ENCODE data around the gene GRB10. TPM values are rescaled to one million over a fixed set of nuclear protein-coding genes. Genes with fewer than 3 reads are reported as not detected.

Gene GRB10
- total RNA-seq, 1 experiment from 2014 or later = 47.3 TPM

DNA sequence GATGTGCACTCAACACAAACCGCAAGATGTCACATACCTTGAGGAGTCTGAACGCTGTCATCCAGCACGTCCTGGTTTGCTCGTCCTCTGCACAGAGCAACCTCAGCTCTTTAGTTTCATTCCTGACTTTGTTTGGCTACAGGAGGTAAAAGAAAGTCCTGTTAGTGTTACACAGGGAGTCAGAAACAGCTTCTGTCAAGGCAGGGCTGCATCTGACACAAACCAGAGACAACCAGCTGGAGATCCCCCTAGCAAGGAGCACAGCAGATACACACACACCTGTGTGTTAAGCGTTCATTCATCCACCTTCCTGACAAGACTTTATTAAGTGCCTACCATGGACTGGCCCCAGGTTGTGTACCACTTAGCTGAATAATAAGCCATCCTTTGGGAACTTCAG, 170.0 kb downstream of the GRB10 start:
- no peak for DNase-seq (ENCODE audit: low spot score)

GRCh38 chr7:50610521-50611277, 172.0 kb downstream of the GRB10 start:
- peak; percentile 82 for DNase-seq (ENCODE audit: low spot score)

DNA sequence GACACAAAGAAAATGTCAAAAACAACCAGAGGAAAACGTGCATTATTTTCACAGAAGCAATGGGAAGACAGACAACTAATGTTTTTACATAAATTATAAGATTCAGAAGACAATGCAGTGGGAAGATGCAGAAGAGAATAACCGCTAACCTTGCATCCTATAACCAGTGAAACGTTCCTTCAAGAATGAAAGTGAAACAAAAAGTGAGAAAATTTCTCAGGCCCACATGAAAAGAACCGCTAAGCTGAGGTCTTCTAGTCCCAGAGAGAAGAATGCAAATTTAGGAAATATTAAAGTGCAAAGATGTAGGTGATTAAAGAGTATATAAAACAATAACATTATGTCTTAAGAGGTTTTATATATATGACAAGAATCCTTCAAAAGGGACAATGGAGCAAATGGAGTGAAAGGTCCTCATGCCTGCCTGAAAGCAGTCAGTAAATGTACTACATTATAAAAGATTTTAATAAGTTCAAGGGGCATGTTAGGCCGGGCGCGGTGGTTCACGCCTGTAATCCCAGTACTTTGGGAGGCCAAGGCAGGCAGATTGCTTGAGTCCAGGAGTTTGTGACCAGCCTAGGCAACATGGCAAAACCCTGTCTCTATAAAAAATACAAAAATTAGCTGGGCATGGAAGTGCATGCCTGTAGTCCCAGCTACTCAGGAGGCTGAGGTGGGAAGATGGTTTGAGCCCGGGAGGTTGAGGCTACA, 174.3 kb downstream of the GRB10 start:
- no peak for DNase-seq (ENCODE audit: low spot score)

DNA sequence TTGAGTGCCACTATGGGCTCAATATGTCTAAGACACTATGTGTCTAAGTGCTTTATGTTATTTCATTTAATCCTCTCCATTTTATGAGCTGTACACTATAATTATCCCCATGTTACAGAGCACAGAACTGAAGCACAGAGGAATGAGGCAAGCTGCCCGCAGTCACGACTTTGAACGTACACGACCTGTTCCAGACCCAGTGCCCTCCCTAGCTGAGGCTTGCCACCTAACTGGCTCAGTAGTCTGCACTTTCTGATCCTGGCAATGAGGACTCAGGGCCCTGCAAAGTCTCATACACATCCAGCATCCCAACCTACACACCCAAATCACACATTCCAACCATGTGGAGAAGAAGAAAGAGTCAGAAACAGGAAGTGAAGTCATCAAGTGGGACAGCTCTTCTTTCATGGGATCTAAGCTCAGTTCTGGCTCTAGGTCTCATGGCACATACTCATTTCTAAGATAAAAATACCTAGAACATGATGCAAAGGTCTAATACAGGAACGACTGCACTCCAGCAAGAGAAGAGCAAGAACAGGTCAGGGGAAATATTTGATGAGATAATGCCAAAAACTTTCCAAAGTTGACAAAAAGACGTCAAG, 175.1 kb downstream of the GRB10 start:
- DNase-seq (ENCODE audit: low spot score) = no peak

- no peak for DNase-seq (ENCODE audit: low spot score)
Measured at GRCh38 chr7:50605059-50605458, 177.6 kb downstream of the GRB10 start.

GRCh38 chr7:50603287-50603686, 179.4 kb downstream of the GRB10 start:
- no peak for DNase-seq (ENCODE audit: low spot score)

DNA sequence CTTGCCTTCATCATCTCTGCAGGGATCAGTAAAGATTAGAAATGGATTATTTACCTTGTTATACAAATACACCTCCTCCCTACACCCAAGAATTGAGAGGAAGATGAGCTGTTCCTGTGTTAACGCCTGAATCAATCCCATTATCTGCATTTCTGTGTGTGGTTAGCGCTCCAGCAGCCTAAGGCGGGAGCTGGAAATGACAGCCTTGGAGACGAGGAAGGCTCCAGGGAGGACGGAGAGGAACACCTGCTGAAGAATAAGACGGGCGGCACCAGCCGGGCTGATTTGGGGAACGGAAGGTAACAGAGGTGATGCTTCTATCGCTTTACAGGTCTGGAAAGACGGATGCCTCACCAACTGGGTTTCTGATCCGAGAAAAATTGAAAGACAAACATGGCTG, 183.3 kb downstream of the GRB10 start:
- no peak for DNase-seq (ENCODE audit: low spot score)

DNA sequence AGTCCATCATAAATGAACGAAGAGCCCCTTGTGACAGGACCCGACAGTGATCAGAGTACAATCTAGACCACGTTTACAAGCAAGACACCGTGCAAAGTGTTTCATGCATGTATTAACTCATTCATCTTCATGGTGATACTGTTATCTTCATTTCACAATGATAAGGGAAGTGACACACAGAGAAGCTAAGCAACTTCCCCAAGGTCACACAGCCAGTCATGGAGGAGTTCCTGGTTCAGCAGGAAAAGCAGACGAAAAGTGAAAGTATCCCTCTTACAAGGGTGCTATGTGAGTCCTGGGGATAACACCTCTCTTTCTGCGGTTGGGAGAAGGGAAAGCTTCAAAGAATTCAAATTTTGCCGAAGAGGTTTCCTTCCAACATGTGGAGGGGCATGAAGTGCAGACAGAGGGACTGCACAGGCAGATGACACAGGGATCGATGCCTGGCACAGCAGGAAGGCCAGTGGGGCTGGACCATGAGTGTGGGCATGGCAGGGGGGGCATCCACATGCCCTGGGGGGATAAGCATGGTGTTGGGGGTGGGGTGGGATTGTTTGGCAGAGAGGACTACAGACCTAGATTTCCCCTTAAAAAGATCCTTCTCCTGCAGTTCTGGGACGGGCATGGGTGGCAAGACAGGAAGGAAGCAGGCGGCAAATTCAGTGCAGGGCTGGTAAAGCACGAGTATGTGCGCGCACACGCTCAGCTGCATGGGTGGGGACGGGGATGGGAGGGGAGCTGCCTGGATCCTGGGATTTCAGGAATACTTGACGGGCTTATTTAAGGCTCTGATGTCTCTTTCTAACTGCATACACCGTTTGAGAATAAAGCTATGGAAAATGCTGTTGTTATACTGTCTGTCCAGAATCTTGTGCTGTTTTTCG, 184.0 kb downstream of the GRB10 start:
- DNase-seq (ENCODE audit: low spot score) = no peak

GRCh38 chr7:50596484-50596883, 186.2 kb downstream of the GRB10 start:
- DNase-seq (ENCODE audit: low spot score) = no peak

- peak; percentile 81 for DNase-seq (ENCODE audit: low spot score)
Measured at GRCh38 chr7:50595491-50596102, 187.1 kb downstream of the GRB10 start.

DNA sequence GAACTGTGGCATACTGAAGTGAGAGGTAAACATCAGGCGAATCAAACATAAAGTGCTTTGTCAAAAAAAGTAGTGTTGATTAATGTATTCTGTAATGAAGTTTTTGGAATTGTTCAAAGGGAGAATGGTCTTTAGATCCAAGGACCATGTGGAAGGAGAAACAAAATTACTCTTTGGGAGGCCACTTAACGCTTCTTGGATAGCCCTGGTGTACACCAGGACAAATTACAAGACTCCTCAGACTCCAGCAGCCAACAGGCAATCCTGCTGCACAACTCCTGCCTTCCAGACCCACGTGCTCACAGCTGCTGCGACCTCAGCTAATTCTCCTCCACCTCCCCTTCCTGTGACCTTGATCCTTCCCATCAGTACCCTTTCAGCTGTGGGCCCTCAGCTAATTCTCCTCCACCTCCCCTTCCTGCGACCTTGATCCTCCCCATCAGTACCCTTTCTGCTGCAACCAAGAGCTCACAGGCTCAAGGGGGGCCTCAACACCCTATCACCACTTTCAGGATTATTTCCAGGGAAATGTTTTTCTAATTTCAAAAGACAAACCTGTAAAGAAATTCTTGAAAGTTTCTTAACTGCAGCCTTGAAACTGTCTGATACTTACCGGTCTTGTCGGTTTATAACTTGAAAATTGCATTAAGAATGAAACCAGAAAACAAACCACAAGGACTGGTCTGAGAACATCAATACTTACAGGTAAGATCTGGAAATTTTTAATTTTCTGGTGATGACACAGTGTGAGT, 187.8 kb downstream of the GRB10 start:
- DNase-seq (ENCODE audit: low spot score) = no peak

DNA sequence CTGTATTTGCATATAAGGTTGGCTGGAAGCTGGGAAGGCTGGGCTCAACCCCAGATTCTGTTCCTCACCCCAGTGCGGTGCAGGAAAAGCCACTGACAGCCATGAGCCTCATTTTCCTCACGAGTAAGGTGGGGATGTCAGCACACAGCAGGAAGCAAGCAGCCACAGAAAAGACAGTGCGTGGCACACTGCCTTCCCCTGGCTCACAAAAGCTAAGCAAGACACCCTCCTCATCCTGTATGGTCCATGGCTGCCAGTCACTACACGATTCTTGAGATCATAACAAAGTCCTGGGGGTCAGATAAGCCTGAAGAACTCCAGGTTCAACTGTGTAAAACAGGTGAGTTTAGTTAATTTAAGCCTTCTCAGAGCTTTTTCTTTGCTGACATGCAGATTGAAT, 188.6 kb downstream of the GRB10 start:
- no peak for DNase-seq (ENCODE audit: low spot score)

DNA sequence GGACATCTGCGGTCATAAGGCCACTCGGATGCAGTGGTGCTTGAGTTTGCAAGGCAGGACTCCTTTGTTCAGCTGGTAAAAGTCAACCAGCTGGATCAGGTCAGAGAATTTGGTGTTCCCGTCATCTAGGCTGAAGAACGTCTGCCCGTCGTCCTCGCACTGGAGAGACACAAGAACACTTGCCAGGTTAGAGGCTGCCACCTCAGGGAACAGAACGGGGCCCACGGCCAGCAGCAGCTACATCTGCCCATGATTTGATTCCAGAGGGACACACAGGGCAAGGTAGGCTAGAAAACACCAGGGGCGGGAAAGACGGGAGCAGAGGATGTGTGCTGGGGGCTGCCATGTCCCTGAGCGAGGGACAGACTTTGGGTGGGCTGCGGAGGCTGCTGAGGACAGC, 189.8 kb downstream of the GRB10 start:
- no peak for DNase-seq (ENCODE audit: low spot score)

DNA sequence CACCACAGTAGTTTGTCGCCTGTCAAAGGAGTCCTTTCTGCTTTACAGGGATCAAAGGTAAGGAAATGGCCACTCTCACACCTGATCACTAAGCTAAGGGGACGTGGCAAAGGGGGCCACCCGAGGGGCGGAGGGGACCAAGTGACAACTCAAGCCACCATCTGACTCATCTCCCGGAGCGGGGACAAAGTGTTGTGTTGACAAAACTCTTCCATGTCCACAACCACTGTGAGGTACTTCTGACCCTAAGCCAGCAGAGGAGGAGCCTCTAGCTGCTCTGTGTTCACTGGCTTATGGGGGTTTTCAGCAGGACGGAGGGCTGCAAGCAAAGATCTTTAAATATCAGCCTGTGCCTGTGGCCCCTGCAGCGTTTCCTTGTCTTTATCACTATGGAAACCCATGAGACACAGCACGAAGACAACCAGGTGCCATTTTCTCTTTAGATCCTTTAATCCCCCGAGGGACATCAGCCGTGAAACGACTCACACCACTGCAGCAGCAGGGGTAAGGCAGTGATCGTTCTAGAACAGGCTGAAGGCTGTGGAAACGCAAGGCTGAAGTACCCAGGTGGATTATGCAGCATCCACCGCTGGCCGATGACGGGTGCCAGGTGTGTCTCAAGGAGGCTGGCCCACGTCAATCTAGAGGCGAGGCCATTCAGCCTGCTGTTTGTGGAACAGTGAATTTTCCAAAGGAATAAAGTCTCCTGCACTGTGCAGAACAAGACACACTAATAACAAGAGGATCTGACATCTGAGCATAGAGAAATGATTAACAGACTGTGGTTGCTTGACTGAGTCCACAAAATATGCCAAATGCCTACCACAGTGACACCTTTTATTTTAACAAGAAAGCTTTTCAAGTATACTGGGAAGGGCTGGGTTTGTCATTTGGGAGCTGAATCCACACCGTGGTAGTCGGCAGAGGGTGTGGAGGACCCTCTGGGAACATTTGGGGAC, 190.9 kb downstream of the GRB10 start:
- DNase-seq (ENCODE audit: low spot score) = no peak

- no peak for DNase-seq (ENCODE audit: low spot score)
Measured at GRCh38 chr7:50591098-50591479, 191.6 kb downstream of the GRB10 start.

GRCh38 chr7:50590535-50590934, 192.2 kb downstream of the GRB10 start:
- DNase-seq (ENCODE audit: low spot score) = no peak

GRCh38 chr7:50589364-50589763, 193.3 kb downstream of the GRB10 start:
- no peak for DNase-seq (ENCODE audit: low spot score)

DNA sequence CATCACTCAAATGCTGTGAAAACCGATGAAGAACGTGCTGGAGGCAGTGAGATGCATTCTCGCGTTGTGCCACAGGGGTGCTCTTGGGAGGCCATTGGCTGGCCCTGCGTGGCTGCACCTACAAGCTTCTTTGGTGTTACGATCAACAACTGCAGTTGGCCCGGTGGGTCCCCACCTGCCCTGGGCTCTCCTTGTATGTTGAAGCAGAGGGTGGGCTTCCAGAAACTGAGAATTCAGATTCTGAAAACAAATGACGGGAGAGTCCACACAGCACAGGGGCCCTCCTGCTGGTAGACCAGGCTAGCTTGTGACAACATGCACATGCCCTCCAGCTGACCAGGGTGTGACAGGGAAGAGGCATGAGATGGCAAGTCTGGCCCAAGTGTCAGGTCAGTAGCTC, 193.8 kb downstream of the GRB10 start:
- no peak for DNase-seq (ENCODE audit: low spot score)

DNA sequence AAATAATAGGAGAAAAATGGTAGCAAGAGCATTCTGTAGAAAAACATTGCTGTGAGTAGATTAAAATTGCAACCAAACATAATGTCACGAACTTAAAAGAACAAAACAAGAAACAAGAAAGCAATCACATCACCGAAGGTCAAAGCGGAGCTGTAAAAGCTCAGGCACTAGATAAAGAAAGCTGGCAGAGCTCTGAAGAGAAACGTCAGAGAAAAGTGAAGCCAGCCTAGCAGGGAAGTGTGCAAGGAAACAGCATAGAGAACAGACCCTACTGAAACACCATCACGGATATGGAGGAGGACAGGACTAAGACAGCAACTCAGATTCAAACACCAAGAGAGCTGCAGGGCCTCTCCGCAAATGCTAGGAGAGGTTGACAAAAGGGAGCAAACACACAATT, 195.0 kb downstream of the GRB10 start:
- no peak for DNase-seq (ENCODE audit: low spot score)

All from H4 (cell line).